AG04450 (cell line): ENCODE measurements around the gene IL1A. TPM values are rescaled to one million over a fixed set of nuclear protein-coding genes. Genes with fewer than 3 reads are reported as not detected.
A peak's percentile ranks its signal among the peaks of the same experiment; 100 is the strongest.

ENCODE experiments used
- CTCF ChIA-PET: fragments of 300-600, 350-600 bp; formaldehyde crosslinking; extraction: SDS; loops from one replicate; lab custom pipeline; 2022; ENCODE audit warnings: antibody characterized with exemption, inconsistent platforms; lab: Charles Lee
- POLR2A ChIA-PET: fragments of 350-600 bp; formaldehyde crosslinking; extraction: SDS; loops from one replicate; lab custom pipeline; 2021; ENCODE audit warnings: antibody characterized with exemption, inconsistent platforms; lab: Yijun Ruan, JAX
- DNase-seq: peaks from one replicate; pipeline ENCODE4 v3.0.0-alpha.2; 2011; ENCODE audit warnings: low read depth, low spot score
- H3K27ac ChIP-seq: one replicate; pipeline ENCODE4 v1.5.1; 2012; ENCODE audit warnings: low read depth, low read length, control low read depth
- H3K27me3 ChIP-seq: one replicate; pipeline ENCODE4 v1.6.0; 2012; ENCODE audit warnings: low read length; ENCODE audit not compliant: control insufficient read depth, insufficient read depth
- H3K4me3 ChIP-seq: 2 replicates; pipeline ENCODE4 v1.5.1; 2011; ENCODE audit warnings: mild to moderate bottlenecking, low read depth, low read length, control low read depth
- H3K9me3 ChIP-seq: 2 replicates; pipeline ENCODE4 v1.5.1; 2012; ENCODE audit warnings: low read length; ENCODE audit not compliant: control insufficient read depth, insufficient read depth
- polyA plus RNA-seq: library from polyadenylated mRNA; depleted of rRNA; stranded (reverse); fragments of >200 nt; gene quantifications from 2 replicates; pipeline ENCODE4 v1.2.3, GENCODE V29; 2011
- TF ChIP-seq, protein P1 (sequence below): IDR thresholded peaks from 2 replicates; pipeline ENCODE4 v1.5.1; 2011; ENCODE audit warnings: low read depth, low read length, control low read depth, inconsistent platforms

The IL1A gene
- polyA plus RNA-seq, 1 experiment, result 0.51 TPM

- TF ChIP-seq, protein P1, sequence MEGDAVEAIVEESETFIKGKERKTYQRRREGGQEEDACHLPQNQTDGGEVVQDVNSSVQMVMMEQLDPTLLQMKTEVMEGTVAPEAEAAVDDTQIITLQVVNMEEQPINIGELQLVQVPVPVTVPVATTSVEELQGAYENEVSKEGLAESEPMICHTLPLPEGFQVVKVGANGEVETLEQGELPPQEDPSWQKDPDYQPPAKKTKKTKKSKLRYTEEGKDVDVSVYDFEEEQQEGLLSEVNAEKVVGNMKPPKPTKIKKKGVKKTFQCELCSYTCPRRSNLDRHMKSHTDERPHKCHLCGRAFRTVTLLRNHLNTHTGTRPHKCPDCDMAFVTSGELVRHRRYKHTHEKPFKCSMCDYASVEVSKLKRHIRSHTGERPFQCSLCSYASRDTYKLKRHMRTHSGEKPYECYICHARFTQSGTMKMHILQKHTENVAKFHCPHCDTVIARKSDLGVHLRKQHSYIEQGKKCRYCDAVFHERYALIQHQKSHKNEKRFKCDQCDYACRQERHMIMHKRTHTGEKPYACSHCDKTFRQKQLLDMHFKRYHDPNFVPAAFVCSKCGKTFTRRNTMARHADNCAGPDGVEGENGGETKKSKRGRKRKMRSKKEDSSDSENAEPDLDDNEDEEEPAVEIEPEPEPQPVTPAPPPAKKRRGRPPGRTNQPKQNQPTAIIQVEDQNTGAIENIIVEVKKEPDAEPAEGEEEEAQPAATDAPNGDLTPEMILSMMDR, result no peak
- ChIA-PET POLR2A (interaction anchor here (1.4 to 1.7 kb wide), 2 partner anchors 82 to 100 kb away, joined by 4 to 6 read pairs; no protein-coding TSS in a partner anchor), CTCF (interaction anchor here (0.5 to 9.8 kb wide), 29 partner anchors 8 to 247 kb away, joined by 3 to 225 read pairs (median 5); partner anchors contain the start of gene SLC20A1)
- Histone ChIP-seq H3K4me3 (no peak overlapping the region), H3K27ac (no peak overlapping the region), H3K27me3 (no peaks in the 10 kb centered on the region), H3K9me3 (no peaks in the 10 kb centered on the region)
- DNase-seq, result no peak
Observed at GRCh38 chr2:112727276-112728028, 56.8 kb downstream of the IL1A start.

DNA sequence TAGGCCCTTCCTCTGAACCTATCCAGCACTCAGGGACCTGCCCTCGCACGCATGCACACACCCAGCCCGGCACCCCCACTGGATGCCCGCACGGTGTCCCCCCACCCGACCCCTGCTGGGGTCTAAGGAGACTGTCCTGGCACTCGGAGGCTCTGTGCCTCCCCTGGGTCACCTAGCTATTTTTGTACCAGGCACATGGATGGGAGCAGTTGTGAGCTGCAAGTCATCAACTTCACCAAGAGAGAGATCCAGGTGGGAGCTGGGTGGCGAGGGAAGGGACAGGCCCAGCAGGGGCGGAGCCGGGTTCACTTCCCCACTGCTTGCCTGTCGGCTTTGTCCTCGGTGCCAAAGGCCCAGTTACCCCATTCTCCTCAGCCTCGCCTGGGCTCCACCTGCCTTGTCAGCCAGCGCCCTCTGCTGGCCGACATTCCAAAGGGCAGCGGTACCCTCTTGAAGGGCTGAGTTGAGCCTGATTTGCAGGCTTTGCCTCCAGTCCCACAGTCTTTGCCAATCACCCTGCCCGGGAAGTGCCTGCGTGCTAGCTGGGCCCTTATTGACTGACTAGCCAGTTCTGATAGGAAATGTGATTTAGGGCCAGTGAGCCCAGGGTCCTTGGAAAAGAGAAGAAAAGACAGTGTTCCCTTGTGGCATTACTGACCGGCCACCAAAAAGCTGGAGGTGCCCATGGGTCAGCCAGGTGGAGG is 57.7 kb downstream of the IL1A start:
- ChIA-PET CTCF (interaction anchor here (0.5 to 9.8 kb wide), 40 partner anchors 9 to 260 kb away, joined by 3 to 225 read pairs (median 4); partner anchors contain the start of gene SLC20A1), POLR2A (interaction anchor here (0.6 to 1.7 kb wide), 3 partner anchors 82 to 108 kb away, joined by 4 to 6 read pairs (median 5); no protein-coding TSS in a partner anchor)
- H3K27ac ChIP-seq, result no peak overlapping the region
- no peaks in the 10 kb centered on the region for H3K27me3 ChIP-seq
- DNase-seq, result peak; percentile 81
- H3K4me3 ChIP-seq, result no peak overlapping the region
- TF ChIP-seq, protein P1, result peak; percentile 97
- H3K9me3 ChIP-seq, result no peaks in the 10 kb centered on the region

GRCh38 chr2:112725545-112726457 is 58.5 kb downstream of the IL1A start:
- ChIA-PET CTCF (interaction anchor here (0.6 to 9.8 kb wide), 26 partner anchors 12 to 261 kb away, joined by 3 to 225 read pairs (median 4); partner anchors contain the start of gene SLC20A1), POLR2A (interaction anchor here (0.6 to 1.7 kb wide), 8 partner anchors 58 to 107 kb away, joined by 3 to 8 read pairs (median 6); partner anchors contain the start of gene SLC20A1)
- no peak for DNase-seq
- H3K4me3 ChIP-seq, result no peak overlapping the region
- TF ChIP-seq, protein P1, result no peak
- no peaks in the 10 kb centered on the region for H3K27me3 ChIP-seq
- no peak overlapping the region for H3K27ac ChIP-seq
- no peaks in the 10 kb centered on the region for H3K9me3 ChIP-seq

GRCh38 chr2:112724591-112725525 is 59.4 kb downstream of the IL1A start:
- Histone ChIP-seq H3K27ac (no peak overlapping the region), H3K9me3 (no peaks in the 10 kb centered on the region), H3K27me3 (no peaks in the 10 kb centered on the region), H3K4me3 (no peak overlapping the region)
- TF ChIP-seq, protein P1, result peak; percentile 23; the same call in 1 of the 2 replicates
- no peak for DNase-seq
- ChIA-PET POLR2A (interaction anchor here (0.6 to 1.6 kb wide), 5 partner anchors 57 to 99 kb away, joined by 3 to 8 read pairs (median 6); partner anchors contain the start of gene SLC20A1), CTCF (interaction anchor here (0.6 to 9.8 kb wide), 12 partner anchors 9 to 217 kb away, joined by 3 to 225 read pairs (median 8); partner anchors contain the start of gene SLC20A1)
